K562 (cell line): ENCODE measurements around the gene HEXIM2. TPM values are rescaled to one million over a fixed set of nuclear protein-coding genes. Genes with fewer than 3 reads are reported as not detected.
A peak's percentile ranks its signal among the peaks of the same experiment; 100 is the strongest.

Source experiments
- ARNT ChIP-seq, 2 experiments: fragments of 450-650 bp; IDR thresholded peaks; 2 replicates each; pipeline ENCODE4 v1.6.1; 2016; ENCODE audit warnings: mild to moderate bottlenecking in 1 of 2
- CBX2 ChIP-seq: fragments of 200-600 bp; sonication (generic); IDR thresholded peaks from one replicate; pipeline ENCODE4 v1.6.1; 2012; ENCODE audit warnings: mild to moderate bottlenecking, low read length, inconsistent platforms; ENCODE audit not compliant: insufficient read depth, poor library complexity, severe bottlenecking
- CHD1 ChIP-seq: fragments of 200-600 bp; sonication (generic); IDR thresholded peaks from one replicate; pipeline ENCODE4 v1.6.1; 2012; ENCODE audit warnings: mild to moderate bottlenecking, moderate library complexity, low read length, inconsistent platforms
- KLF1 ChIP-seq: fragments of 450-650 bp; IDR thresholded peaks from 2 replicates; pipeline ENCODE4 v1.6.1; 2016; ENCODE audit warnings: missing genetic modification characterization, missing compliant biosample characterization
- MAFF ChIP-seq: IDR thresholded peaks from 2 replicates; pipeline ENCODE4 v1.6.1; 2012; ENCODE audit warnings: low read length, improper control_type of control experiment
- MEIS2 ChIP-seq: fragments of 450-650 bp; IDR thresholded peaks from 2 replicates; pipeline ENCODE4 v1.6.1; 2014; ENCODE audit warnings: mild to moderate bottlenecking; ENCODE audit not compliant: partially characterized antibody
- NFATC3 ChIP-seq: fragments of 450-650 bp; IDR thresholded peaks from 2 replicates; pipeline ENCODE4 v1.6.1; 2017; ENCODE audit warnings: mild to moderate bottlenecking
- PHF20 ChIP-seq: fragments of 450-650 bp; IDR thresholded peaks from 2 replicates; pipeline ENCODE4 v1.6.1; 2018; ENCODE audit not compliant: partially characterized antibody
- POLR2G ChIP-seq: fragments of 200-400 bp; formaldehyde crosslinking; IDR thresholded peaks from 2 replicates; pipeline ENCODE4 v1.6.1; 2017; ENCODE audit warnings: low read depth, mild to moderate bottlenecking, antibody characterized with exemption, low read length, moderate library complexity
- RBM34 ChIP-seq: fragments of 200-400 bp; formaldehyde crosslinking; IDR thresholded peaks from 2 replicates; pipeline ENCODE4 v1.6.1; 2018; ENCODE audit warnings: low read length, borderline replicate concordance; ENCODE audit not compliant: insufficient read depth
- RNF2 ChIP-seq: sonication (generic); IDR thresholded peaks from 2 replicates; pipeline ENCODE4 v1.6.1; 2016
- SREBF2 ChIP-seq: sonication (generic); formaldehyde crosslinking; IDR thresholded peaks from 2 replicates; pipeline ENCODE4 v1.4.0; 2020; ENCODE audit warnings: mild to moderate bottlenecking, missing genetic modification reagents
- TCFL5 ChIP-seq: fragments of 250-450 bp; sonication (Bioruptor Pico); conservative IDR thresholded peaks from 2 replicates; pipeline ENCODE4 v1.6.1; 2021; ENCODE audit warnings: mild to moderate bottlenecking, moderate library complexity, matching md5 sums
- ZBTB33 ChIP-seq: sonication (generic); formaldehyde crosslinking; IDR thresholded peaks from 2 replicates; pipeline ENCODE4 v1.8.1; 2023; ENCODE audit warnings: mild to moderate bottlenecking, missing genetic modification reagents
- ZBTB40 ChIP-seq, 2 experiments: fragments of 450-650 bp in 1 of 2; sonication (generic) in 1 of 2; formaldehyde crosslinking in 1 of 2; IDR thresholded peaks; 2 replicates each; pipeline versions ENCODE4 v1.7.1 to v1.9.0; 2016 to 2022; ENCODE audit warnings: inconsistent platforms in 1 of 2, mild to moderate bottlenecking in 1 of 2, missing genetic modification reagents in 1 of 2
- ZNF24 ChIP-seq: fragments of 450-650 bp; IDR thresholded peaks from 2 replicates; pipeline ENCODE4 v1.6.1; 2016
- ZNF551 ChIP-seq: fragments of 250-450 bp; sonication (Bioruptor Pico); IDR thresholded peaks from 2 replicates; pipeline ENCODE4 v1.5.0; 2021; ENCODE audit warnings: mild to moderate bottlenecking, moderate library complexity
- polyA plus RNA-seq, 8 experiments: library from polyadenylated mRNA; depleted of rRNA in 4 of 8; stranded (reverse) in 5 of 8; unstranded in 3 of 8; fragments of >200 nt; fragmentation: Nextera tagmentation in 2 of 8; fragmentation: Illumina TruSeq in 1 of 8; extraction: Ambion mirVana in 2 of 8; extraction: Trizol in 1 of 8; gene quantifications; 2 replicates each; pipeline versions ENCODE4 v1.2.1 to v1.2.3, GENCODE V29; 2011 to 2014; ENCODE audit warnings: inconsistent platforms in 1 of 8, missing spikeins in 1 of 8
- total RNA-seq, 7 experiments: library from RNA; depleted of rRNA in 6 of 7; stranded (reverse); fragments of >200 nt in 6 of 7; fragmentation: Illumina TruSeq in 2 of 7; extraction: Trizol in 2 of 7; gene quantifications; 2 replicates each; pipeline versions ENCODE4 v1.2.1 to v1.2.3, GENCODE V29; 2011 to 2021; ENCODE audit warnings: low replicate concordance in 1 of 7

HEXIM2 gene
- total and polyA plus RNA-seq, 9 of the 15 experiments (the other 6 are each of a cell fraction or from before 2014, with no cell fraction given) = 0.69 to 3.4 (median 1.1) TPM; not detected in 2

- TF ChIP-seq RNF2 (no peak), PHF20 (no peak), ZBTB40 (IDR thresholded peaks at IDR 0.05) (no peak), ZBTB40 (CRISPR knock-in tag; IDR thresholded peaks at IDR 0.05) (no peak), KLF1 (tag) (no peak), MAFF (no peak), ZNF551 (CRISPR knock-in tag) (no peak), POLR2G (no peak), CHD1 (no peak), ZNF24 (0 out of 2 replicates have a peak, but pooled peaks have one; percentile 10), NFATC3 (0 out of 2 replicates have a peak, but pooled peaks have one; percentile 30), ARNT (IDR thresholded peaks at IDR 0.05) (0 out of 4 replicates have a peak, but pooled peaks of 1 of the 2 experiments have one; percentile 45), ZBTB33 (CRISPR knock-in tag) (no peak), CBX2 (no peak), MEIS2 (peak; percentile 8), RBM34 (no peak), SREBF2 (CRISPR knock-in tag) (no peak), TCFL5 (CRISPR knock-in tag) (no peak)
These were observed 57.4 kb downstream of the HEXIM2 start (continued) for GRCh38 chr17:45218895-45219661.
